ENCODE measurements around the gene ULBP2. TPM values are rescaled to one million over a fixed set of nuclear protein-coding genes. Genes with fewer than 3 reads are reported as not detected.
"Not testable (repeated sequence)": the region's sequence is repeated elsewhere in the genome, so short reads cannot be mapped to it uniquely, and the experiment has no call there.

Gene ULBP2
- total and polyA plus RNA-seq, 8 donors: 2.2 to 3.6 (median 2.5) TPM

GRCh38 chr6:149948011-149948410 is 6.2 kb downstream of the ULBP2 start:
- Histone ChIP-seq H3K27me3 (peaks cover 19 to 55% of the 10 kb centered on the region in 2 donors), H3K4me3 (no peak overlapping the region), H3K36me3 (no peaks in the 10 kb centered on the region), H3K27ac (no peak overlapping the region), H3K9me3 (no peaks in the 10 kb centered on the region), H3K4me1 (no peaks in the 10 kb centered on the region)
- DNase-seq (no peak), ATAC-seq (no peak)
- TF ChIP-seq CTCF (IDR thresholded peaks at IDR 0.05): no peak
- intact Hi-C loops (cut with DNase I): no loop called here

- no peak for ATAC-seq
- no peak overlapping the region for H3K4me3 ChIP-seq
- H3K27ac ChIP-seq: no peak overlapping the region
- TF ChIP-seq CTCF (IDR thresholded peaks at IDR 0.05): no peak
- H3K27me3 ChIP-seq: peaks cover 25 to 58% of the 10 kb centered on the region in 2 donors
- intact Hi-C loops (cut with DNase I): no loop called here
- H3K36me3 ChIP-seq: no peaks in the 10 kb centered on the region
- no peaks in the 10 kb centered on the region for H3K4me1 ChIP-seq
- no peaks in the 10 kb centered on the region for H3K9me3 ChIP-seq
- no peak for DNase-seq
These were observed 6.8 kb downstream of the ULBP2 start for GRCh38 chr6:149948616-149949015.

DNA sequence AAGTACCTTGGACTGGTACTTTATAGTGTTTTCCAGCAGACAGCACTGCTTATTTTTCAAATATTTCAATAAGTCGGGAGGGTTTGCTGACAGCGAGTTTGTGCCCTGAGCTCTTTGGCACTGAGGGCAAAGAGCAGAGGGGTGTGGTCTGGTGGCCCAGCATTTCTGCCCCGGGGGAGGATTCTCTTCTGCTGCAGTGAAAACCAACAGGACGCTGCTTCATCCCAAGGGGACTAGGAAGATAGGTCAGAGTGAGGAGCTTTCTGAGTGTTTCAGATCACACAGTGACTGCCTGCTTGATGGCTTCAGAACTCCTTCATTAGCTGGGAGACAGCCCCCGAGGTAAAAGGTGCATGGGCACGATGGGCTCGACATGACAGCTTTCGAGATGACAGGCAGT is 8.6 kb downstream of the ULBP2 start:
- Histone ChIP-seq H3K27ac (no peak overlapping the region), H3K4me1 (no peaks in the 10 kb centered on the region), H3K27me3 (peaks cover 36 to 76% of the 10 kb centered on the region in 2 donors), H3K4me3 (no peak overlapping the region), H3K9me3 (no peaks in the 10 kb centered on the region), H3K36me3 (no peaks in the 10 kb centered on the region)
- no peak for ATAC-seq
- DNase-seq: no peak
- TF ChIP-seq CTCF (IDR thresholded peaks at IDR 0.05): no peak
- intact Hi-C loops (cut with DNase I): no loop called here

DNA sequence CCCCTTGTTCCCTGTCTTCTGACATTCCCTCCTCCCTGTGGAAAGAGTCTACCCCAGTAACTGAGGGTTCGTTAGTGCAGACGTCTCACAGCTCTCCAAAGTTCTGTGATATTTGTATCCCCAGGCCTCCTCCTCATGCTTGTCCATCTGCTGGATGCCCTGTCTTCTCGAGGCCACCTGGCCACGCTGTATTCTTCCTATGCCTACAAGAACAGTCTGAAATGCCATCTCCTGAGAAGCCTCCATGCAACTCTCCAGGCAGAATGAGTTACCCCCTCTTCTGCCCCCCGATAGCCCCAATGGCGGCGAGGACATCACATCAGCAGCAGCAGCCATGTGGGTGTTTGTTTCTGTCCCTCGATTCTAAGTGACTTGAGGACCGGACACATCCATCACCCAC is 9.3 kb downstream of the ULBP2 start:
- ATAC-seq (no peak), DNase-seq (no peak)
- TF ChIP-seq CTCF (IDR thresholded peaks at IDR 0.05): no peak
- no peaks in the 10 kb centered on the region for H3K36me3 ChIP-seq
- no peak overlapping the region for H3K4me3 ChIP-seq
- no peaks in the 10 kb centered on the region for H3K4me1 ChIP-seq
- peaks cover 42 to 83% of the 10 kb centered on the region in 2 donors for H3K27me3 ChIP-seq
- no peaks in the 10 kb centered on the region for H3K9me3 ChIP-seq
- no peak overlapping the region for H3K27ac ChIP-seq
- intact Hi-C loops (cut with DNase I): no loop called here

DNA sequence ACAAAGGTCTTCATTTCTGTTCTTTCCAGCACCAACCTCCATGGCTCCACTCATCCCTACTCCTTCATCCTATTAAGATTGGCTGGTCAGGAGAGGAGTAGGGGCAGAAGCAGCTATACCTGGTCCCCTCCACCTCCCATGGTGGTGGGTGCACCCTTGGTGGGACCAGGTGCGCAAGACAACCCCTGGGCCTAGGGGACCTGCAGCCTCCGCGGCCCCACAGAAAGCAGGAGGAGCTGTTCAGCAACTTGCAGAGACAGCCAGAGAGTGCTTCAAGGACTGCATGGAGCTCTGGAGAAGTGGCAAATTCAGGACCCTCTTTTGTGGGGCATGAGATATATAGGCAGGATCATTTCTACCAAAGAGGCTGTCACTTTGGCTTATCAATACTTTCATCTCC is 9.8 kb downstream of the ULBP2 start:
- TF ChIP-seq CTCF (IDR thresholded peaks at IDR 0.05): no peak
- no peaks in the 10 kb centered on the region for H3K4me1 ChIP-seq
- H3K27me3 ChIP-seq: peaks cover 45 to 88% of the 10 kb centered on the region in 2 donors
- intact Hi-C loops (cut with DNase I): no loop called here
- DNase-seq (no peak), ATAC-seq (no peak)
- no peaks in the 10 kb centered on the region for H3K9me3 ChIP-seq
- no peak overlapping the region for H3K27ac ChIP-seq
- H3K36me3 ChIP-seq: no peaks in the 10 kb centered on the region
- no peak overlapping the region for H3K4me3 ChIP-seq

- H3K36me3 ChIP-seq; H3K9me3 ChIP-seq; H3K4me3 ChIP-seq; DNase-seq; H3K4me1 ChIP-seq; ATAC-seq; intact Hi-C loops (cut with DNase I); H3K27ac ChIP-seq: not testable (repeated sequence)
- peaks cover 61 to 100% of the 10 kb centered on the region in 2 donors for H3K27me3 ChIP-seq
These were observed 11.6 kb downstream of the ULBP2 start for GRCh38 chr6:149953390-149953789.

DNA sequence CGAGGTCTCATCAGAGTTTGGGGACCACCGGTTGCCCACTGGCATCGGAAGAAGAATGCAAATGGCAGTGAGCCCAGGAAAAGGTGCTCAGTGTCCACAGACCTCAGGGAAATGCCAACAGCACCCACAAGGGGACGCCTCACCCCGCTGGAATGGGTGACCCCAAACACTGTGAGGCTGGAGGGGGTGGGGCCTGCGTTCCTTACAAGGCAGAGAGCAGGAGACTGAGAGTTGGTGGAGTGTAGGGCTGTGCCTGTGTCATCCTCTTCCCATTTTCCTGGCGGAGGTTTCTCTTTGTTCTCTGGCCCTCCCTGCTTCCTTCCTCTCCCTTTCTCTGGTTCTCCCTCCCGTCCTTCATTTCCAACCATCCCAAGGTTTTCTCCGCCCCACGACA is 12.1 kb downstream of the ULBP2 start:
- H3K9me3 ChIP-seq; intact Hi-C loops (cut with DNase I); H3K4me3 ChIP-seq; H3K36me3 ChIP-seq; DNase-seq; H3K27ac ChIP-seq; H3K4me1 ChIP-seq: not testable (repeated sequence)
- peaks cover 55 to 100% of the 10 kb centered on the region in 2 donors for H3K27me3 ChIP-seq
- peak; percentile 84 for ATAC-seq

GRCh38 chr6:149954328-149954983 is 12.6 kb downstream of the ULBP2 start:
- DNase-seq; intact Hi-C loops (cut with DNase I); H3K4me1 ChIP-seq; ATAC-seq; H3K27ac ChIP-seq; H3K4me3 ChIP-seq; H3K9me3 ChIP-seq; H3K36me3 ChIP-seq: not testable (repeated sequence)
- peaks cover 53 to 100% of the 10 kb centered on the region in 2 donors for H3K27me3 ChIP-seq
